ENCODE measurements around the gene TNFAIP8L1.

DNA sequence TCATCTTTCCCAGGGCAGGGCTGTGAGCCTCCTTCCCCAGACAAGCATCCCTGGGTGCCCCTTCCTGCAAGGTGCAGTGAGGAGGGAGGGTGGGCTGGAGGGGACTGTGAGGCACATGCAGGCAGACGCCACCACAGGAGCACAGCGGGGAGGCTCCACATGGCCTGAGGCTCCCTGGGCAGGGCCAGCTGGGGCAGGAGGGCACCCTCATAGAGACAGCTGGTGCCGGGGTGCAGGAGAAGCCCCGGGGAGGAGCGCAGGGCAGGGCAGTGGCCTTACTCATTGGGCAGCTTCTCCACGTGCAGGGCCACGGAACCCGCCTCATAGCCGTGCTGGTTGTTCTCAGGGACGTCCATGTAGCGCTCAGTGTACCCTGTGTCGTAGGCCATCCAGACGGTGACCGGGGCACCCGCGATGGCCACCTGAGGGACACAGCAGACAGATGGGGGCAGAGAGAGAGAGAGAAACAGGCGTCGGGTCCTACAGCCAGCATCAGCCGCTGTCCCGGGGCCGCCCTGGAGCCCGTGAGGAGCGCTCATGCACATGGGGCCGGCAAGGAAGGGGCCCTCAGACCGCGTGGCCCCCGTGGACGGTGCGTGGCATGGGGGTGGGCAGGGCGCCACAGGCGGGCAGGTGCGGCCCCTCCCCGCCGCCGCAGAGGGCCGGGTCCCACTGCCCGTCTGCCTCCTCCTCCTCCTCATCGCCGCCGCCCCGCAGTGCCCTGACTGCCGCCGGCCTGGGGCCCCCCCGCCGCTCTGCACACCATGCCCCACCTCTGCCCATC, 43.3 kb downstream of the TNFAIP8L1 start:
- TF ChIP-seq POLR2A (IDR thresholded peaks at IDR 0.05; ENCODE audit: borderline replicate concordance, extremely low read depth, insufficient read depth, insufficient read length) (no peak), RAD21 (IDR thresholded peaks at IDR 0.05; ENCODE audit: low read depth) (no peak)

Measured in HCT116 (cell line).